Nephron (organoid): ENCODE data around the gene DOC2B.
"Not testable (repeated sequence)": the region's sequence is repeated elsewhere in the genome, so short reads cannot be mapped to it uniquely, and the experiment has no call there.

Experiments used
- H3K27ac Mint-ChIP-seq, 3 experiments: 2 replicates each; pipeline ENCODE4 v1.8.0; 2020; ENCODE audit warnings: mixed read lengths in 3 of 3, mild to moderate bottlenecking in 2 of 3, moderate library complexity in 1 of 3
- H3K27me3 Mint-ChIP-seq: 2 replicates; pipeline ENCODE4 v1.8.0; 2021; ENCODE audit warnings: low read depth, mild to moderate bottlenecking, moderate library complexity, mixed read lengths
- H3K36me3 Mint-ChIP-seq: 2 replicates; pipeline ENCODE4 v1.8.0; 2020; ENCODE audit warnings: low read depth, mixed read lengths
- H3K4me1 Mint-ChIP-seq: 2 replicates; pipeline ENCODE4 v1.8.0; 2020; ENCODE audit warnings: mixed read lengths
- H3K4me3 Mint-ChIP-seq, 3 experiments: 2 replicates each; pipeline ENCODE4 v1.8.0; 2020; ENCODE audit warnings: mild to moderate bottlenecking in 3 of 3, mixed read lengths in 3 of 3, moderate library complexity in 2 of 3
- H3K9me3 Mint-ChIP-seq: 2 replicates; pipeline ENCODE4 v1.8.0; 2020; ENCODE audit warnings: mixed read lengths
- TF ChIP-seq, protein P1 (sequence below), 3 experiments: fragments of 200-600 bp; sonication (generic); IDR thresholded peaks; one replicate each; pipeline ENCODE4 v1.5.0; 2021; ENCODE audit warnings: antibody characterized with exemption in 3 of 3; ENCODE audit not compliant: unreplicated experiment in 3 of 3

The DOC2B gene

DNA sequence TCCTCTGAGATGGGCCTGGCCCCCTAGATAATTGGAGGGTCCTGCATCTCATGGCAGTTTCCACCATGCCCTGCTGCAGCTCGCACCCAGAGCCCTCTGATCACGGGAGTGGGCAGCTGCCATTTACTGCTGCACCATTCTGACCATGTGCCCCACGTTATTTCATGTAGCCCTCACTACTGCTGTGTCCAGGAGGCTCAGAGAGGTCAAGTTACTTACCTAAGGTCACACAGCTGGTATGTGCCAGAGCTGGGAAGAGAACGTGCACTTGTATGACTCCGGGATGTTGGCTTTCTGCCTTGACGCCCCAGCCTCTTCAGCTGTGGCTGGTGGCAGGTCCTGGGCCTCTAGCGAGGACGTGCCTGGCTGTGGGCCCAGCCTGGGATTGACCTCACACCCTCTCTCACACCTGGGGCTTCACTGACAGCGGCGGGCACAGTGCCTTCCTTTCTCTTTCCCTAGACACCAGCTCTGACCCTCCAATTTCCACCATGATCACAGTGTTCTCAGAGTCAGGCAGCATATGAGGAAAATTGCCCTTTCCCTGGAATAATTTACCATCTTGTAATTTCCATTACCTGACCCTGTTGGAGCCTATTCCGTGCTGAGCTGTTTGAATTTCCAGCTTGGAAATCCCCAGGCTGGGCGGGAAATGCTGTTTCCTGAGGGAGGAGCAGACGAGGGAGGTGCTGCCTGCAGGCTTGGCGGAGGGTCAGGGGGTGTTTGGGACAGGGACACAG lies 18.5 kb upstream of the DOC2B start:
- TF ChIP-seq, protein P1, sequence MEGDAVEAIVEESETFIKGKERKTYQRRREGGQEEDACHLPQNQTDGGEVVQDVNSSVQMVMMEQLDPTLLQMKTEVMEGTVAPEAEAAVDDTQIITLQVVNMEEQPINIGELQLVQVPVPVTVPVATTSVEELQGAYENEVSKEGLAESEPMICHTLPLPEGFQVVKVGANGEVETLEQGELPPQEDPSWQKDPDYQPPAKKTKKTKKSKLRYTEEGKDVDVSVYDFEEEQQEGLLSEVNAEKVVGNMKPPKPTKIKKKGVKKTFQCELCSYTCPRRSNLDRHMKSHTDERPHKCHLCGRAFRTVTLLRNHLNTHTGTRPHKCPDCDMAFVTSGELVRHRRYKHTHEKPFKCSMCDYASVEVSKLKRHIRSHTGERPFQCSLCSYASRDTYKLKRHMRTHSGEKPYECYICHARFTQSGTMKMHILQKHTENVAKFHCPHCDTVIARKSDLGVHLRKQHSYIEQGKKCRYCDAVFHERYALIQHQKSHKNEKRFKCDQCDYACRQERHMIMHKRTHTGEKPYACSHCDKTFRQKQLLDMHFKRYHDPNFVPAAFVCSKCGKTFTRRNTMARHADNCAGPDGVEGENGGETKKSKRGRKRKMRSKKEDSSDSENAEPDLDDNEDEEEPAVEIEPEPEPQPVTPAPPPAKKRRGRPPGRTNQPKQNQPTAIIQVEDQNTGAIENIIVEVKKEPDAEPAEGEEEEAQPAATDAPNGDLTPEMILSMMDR (IDR thresholded peaks at IDR 0.05; ENCODE audit: unreplicated experiment in 3 of 3), result no peak
- peaks cover 3% of the 10 kb centered on the region for H3K9me3 Mint-ChIP-seq
- peaks cover 59% of the 10 kb centered on the region for H3K4me1 Mint-ChIP-seq
- peaks cover 5% of the 10 kb centered on the region for H3K36me3 Mint-ChIP-seq
- peak overlapping the region in 2 of 3 experiments; percentile 20 to 36 for H3K4me3 Mint-ChIP-seq
- peaks cover 9% of the 10 kb centered on the region for H3K27me3 Mint-ChIP-seq
- H3K27ac Mint-ChIP-seq, result peak overlapping the region; percentile 98 to 99 (median 99)

DNA sequence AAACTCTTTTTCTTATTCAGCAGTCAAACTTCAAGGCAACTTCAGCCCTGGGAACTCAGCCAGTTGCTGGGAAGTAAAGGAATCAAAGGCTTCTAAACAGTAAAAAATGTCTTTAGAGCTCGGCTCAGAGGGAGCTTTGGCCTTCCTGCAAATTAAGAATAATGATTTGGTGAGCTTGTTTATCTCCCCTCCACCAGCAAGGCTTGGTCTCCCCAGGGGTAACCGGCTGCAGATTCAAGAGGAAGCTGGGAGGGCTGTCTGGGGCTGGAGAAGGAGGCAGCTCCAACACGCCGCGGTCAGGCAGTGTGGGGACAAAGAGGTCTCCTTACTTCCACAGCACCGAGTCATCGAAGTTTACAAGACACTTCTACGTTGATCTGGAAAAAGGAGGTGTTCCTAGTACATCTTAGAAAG lies 17.7 kb upstream of the DOC2B start:
- Mint-ChIP-seq H3K27me3 (peaks cover 9% of the 10 kb centered on the region), H3K9me3 (peaks cover 3% of the 10 kb centered on the region), H3K4me1 (peaks cover 64% of the 10 kb centered on the region), H3K27ac (peak overlapping the region; percentile 98 to 99 (median 99)), H3K4me3 (peak overlapping the region; percentile 45 to 70 (median 62)), H3K36me3 (peaks cover 5% of the 10 kb centered on the region)
- TF ChIP-seq, protein P1 (IDR thresholded peaks at IDR 0.05; ENCODE audit: unreplicated experiment in 3 of 3), result no peak

DNA sequence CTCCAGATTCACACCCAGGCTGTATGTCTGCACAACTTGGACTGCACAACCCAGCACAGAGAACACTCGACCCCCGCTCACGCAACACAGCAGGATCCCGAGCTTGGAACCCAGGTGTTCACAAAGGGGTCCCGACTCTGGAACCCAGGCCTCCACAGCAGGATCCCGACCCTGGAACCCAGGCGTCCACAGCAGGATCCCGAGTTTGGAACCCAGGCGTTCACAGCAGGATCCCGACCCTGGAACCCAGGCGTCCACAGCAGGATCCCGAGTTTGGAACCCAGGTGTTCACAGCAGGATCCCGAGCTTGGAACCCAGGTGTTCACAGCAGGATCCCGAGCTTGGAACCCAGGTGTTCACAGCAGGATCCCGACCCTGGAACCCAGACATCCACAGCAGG lies 16.8 kb upstream of the DOC2B start:
- H3K9me3 Mint-ChIP-seq, H3K27me3 Mint-ChIP-seq, H3K36me3 Mint-ChIP-seq, H3K4me3 Mint-ChIP-seq: not testable (repeated sequence)
- Mint-ChIP-seq H3K4me1 (peaks cover 60% of the 10 kb centered on the region), H3K27ac (peak overlapping the region; percentile 56 to 98 (median 73))

DNA sequence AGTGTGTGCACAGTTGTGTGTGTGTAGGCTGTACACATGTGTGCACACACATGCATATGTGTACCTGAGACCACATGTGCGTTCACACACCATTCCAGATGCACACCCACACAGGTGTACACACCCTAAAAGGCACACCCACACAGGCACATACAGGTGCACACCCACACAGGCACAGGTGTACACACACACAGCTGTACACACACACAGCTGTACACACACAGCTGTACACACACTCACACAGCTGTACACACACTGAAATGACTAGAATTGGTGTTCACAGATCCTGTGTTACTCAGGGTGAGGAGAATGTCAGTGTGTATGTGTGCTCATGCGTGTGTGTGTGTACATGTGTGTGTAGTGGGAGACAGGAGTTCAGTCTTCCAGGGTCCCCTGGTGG lies 15.9 kb upstream of the DOC2B start:
- H3K4me1 Mint-ChIP-seq, result peaks cover 59% of the 10 kb centered on the region
- H3K27ac Mint-ChIP-seq, result peak overlapping the region in 2 of 3 experiments; percentile 77 to 80

DNA sequence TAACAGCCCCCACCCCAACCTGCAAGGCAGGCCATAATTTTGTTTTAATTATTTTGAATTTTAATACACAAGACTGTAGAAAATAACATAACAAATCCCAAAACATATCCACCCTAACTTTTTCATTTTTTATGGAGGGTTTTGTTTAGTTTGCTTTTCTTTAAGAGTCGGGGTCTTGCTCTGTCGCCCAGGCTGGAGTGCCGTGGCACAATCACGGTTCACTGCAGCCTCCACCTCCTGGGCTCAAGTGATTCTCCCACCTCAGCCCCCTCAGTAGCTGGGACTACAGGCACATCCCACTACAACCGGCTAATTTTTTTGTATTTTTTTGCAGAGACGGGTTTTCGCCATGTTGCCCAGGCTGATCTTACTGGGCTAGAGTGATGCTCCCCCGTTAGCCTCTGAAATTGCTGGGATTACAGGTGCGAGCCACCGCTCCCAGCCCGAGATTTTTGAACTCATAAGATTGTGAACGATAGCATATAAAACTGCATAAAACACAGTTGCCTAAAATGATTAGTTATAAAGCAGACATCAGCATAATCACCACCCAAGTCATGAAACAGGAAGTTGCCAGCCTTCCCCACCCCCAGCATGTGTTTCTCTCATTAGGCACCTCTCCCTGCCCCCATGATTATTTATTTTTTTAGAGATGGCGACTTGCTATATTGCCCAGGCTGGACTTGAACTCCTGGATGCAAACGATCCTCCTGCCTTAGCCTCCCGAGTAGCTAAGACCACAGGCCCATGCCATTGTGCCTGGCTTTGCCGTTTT lies 13.6 kb upstream of the DOC2B start:
- peaks cover 3% of the 10 kb centered on the region for H3K9me3 Mint-ChIP-seq
- H3K36me3 Mint-ChIP-seq, result peaks cover 5% of the 10 kb centered on the region
- H3K4me3 Mint-ChIP-seq, result no peak overlapping the region
- H3K27me3 Mint-ChIP-seq, result peaks cover 4% of the 10 kb centered on the region
- peak overlapping the region; percentile 75 to 77 (median 77) for H3K27ac Mint-ChIP-seq
- TF ChIP-seq, protein P1 (IDR thresholded peaks at IDR 0.05; ENCODE audit: unreplicated experiment in 3 of 3), result no peak
- peaks cover 43% of the 10 kb centered on the region for H3K4me1 Mint-ChIP-seq

More for the DNA sequence above, 15.9 kb upstream of the DOC2B start:
- H3K4me3 Mint-ChIP-seq, result no peak overlapping the region
- H3K36me3 Mint-ChIP-seq, result peaks cover 5% of the 10 kb centered on the region
- H3K9me3 Mint-ChIP-seq, result peaks cover 3% of the 10 kb centered on the region
- TF ChIP-seq, protein P1 (IDR thresholded peaks at IDR 0.05; ENCODE audit: unreplicated experiment in 3 of 3), result no peak
- H3K27me3 Mint-ChIP-seq, result peaks cover 9% of the 10 kb centered on the region
